Endothelial cell (in vitro differentiated cells): ENCODE measurements around the gene MAN1A2. TPM values are rescaled to one million over a fixed set of nuclear protein-coding genes. Genes with fewer than 3 reads are reported as not detected.
"Not testable (repeated sequence)": the region's sequence is repeated elsewhere in the genome, so short reads cannot be mapped to it uniquely, and the experiment has no call there.

ENCODE experiments used
- DNase-seq: peaks from one replicate; pipeline ENCODE4 v3.0.0; 2021; ENCODE audit warnings: low spot score
- H3K27ac Mint-ChIP-seq: one replicate; pipeline ENCODE4 v1.8.0; 2021; ENCODE audit warnings: mixed read lengths, inconsistent platforms; ENCODE audit not compliant: unreplicated experiment
- H3K27me3 Mint-ChIP-seq: one replicate; pipeline ENCODE4 v1.8.0; 2021; ENCODE audit warnings: mild to moderate bottlenecking, moderate library complexity, mixed read lengths, inconsistent platforms; ENCODE audit not compliant: unreplicated experiment
- H3K36me3 Mint-ChIP-seq: one replicate; pipeline ENCODE4 v1.8.0; 2021; ENCODE audit warnings: mild to moderate bottlenecking, low read depth, mixed read lengths, inconsistent platforms; ENCODE audit not compliant: unreplicated experiment
- H3K4me1 Mint-ChIP-seq: one replicate; pipeline ENCODE4 v1.8.0; 2021; ENCODE audit warnings: mild to moderate bottlenecking, mixed read lengths, inconsistent platforms; ENCODE audit not compliant: unreplicated experiment
- H3K4me3 Mint-ChIP-seq: one replicate; pipeline ENCODE4 v1.8.0; 2021; ENCODE audit warnings: mild to moderate bottlenecking, mixed read lengths, inconsistent platforms; ENCODE audit not compliant: unreplicated experiment
- H3K9me3 Mint-ChIP-seq: one replicate; pipeline ENCODE4 v1.8.0; 2021; ENCODE audit warnings: mixed read lengths, inconsistent platforms; ENCODE audit not compliant: unreplicated experiment
- total RNA-seq: library from RNA; stranded (reverse); fragmentation: NEBNext Ultra II Directional; extraction: Animal tissue kit (Norgen Biotek cat#: 25700); gene quantifications from one replicate; pipeline ENCODE4 v1.2.1, GENCODE V29; 2021; ENCODE audit not compliant: unreplicated experiment
- TF ChIP-seq, protein P1 (sequence below): fragments of 200-600 bp; sonication (generic); IDR thresholded peaks from one replicate; pipeline ENCODE4 v1.5.0; 2021; ENCODE audit warnings: antibody characterized with exemption; ENCODE audit not compliant: unreplicated experiment

The MAN1A2 gene
- total RNA-seq, 1 donor from 2014 or later = 36.4 TPM

DNA sequence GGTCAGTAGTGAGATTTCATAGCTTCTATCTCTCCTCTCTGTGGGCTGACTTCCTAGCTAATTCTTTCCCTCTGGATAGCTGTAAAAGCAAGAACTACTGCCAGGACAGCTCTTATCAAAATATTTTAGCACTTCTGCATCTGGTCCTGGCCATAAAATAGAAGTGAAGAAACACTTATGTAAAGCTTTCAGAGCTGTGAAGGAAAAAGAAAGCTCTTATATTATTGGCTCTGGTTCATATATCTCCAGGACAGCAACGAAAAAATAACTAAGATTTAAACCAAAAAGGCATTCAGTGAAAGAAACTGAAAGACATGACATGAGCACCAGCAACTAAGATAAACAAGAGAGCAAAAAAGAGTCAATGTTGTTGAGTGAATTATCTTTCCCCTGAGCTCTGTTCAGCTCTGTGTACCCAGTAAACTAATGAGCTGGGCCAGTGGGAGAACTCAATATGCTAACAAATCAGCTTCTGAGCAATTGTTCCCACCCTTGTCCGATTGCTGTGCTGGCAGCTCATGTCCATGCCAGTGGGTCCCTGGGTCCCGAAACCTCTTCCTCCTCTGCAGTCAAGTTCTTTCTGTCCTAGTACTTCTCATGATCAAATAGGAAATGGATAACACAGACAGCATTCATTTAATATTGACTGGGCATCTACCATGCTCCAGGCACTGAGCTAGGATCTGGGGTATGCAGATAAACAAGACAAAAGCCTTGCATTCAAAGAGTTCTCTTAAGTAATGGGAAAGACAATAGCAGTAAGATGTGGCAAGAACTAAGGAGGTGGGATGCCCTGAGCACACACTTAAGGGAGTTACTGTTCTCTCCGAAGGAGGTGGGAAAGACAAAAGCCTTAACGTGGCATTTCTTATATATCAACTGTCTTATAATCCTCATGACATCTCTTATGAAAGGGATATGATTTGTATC, 45.3 kb upstream of the MAN1A2 start:
- TF ChIP-seq, protein P1, sequence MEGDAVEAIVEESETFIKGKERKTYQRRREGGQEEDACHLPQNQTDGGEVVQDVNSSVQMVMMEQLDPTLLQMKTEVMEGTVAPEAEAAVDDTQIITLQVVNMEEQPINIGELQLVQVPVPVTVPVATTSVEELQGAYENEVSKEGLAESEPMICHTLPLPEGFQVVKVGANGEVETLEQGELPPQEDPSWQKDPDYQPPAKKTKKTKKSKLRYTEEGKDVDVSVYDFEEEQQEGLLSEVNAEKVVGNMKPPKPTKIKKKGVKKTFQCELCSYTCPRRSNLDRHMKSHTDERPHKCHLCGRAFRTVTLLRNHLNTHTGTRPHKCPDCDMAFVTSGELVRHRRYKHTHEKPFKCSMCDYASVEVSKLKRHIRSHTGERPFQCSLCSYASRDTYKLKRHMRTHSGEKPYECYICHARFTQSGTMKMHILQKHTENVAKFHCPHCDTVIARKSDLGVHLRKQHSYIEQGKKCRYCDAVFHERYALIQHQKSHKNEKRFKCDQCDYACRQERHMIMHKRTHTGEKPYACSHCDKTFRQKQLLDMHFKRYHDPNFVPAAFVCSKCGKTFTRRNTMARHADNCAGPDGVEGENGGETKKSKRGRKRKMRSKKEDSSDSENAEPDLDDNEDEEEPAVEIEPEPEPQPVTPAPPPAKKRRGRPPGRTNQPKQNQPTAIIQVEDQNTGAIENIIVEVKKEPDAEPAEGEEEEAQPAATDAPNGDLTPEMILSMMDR = no peak
- H3K27me3 Mint-ChIP-seq = no peaks in the 10 kb centered on the region
- DNase-seq = no peak
- no peak overlapping the region for H3K4me3 Mint-ChIP-seq
- H3K27ac Mint-ChIP-seq = no peak overlapping the region
- no peaks in the 10 kb centered on the region for H3K9me3 Mint-ChIP-seq
- no peaks in the 10 kb centered on the region for H3K4me1 Mint-ChIP-seq
- H3K36me3 Mint-ChIP-seq = no peaks in the 10 kb centered on the region

DNA sequence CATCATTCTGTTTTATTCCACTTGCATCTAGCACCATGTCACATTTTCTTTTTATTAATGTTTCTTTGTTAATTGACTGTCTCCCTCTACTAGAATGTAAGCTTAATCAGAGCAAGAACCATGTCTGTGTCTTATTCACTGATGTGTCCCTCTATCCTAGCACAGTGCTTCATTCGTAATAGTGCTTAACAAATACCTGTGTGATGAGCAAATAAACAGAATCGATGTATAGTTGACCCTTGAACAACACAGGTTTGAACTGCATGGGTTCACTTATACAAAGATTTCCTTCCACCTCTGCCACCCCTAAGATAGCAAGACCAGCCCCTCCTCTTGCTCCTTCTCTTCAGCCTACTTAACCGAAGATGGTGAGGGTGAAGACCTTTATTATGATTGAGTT, 42.9 kb upstream of the MAN1A2 start:
- Mint-ChIP-seq H3K27me3 (no peaks in the 10 kb centered on the region), H3K4me3 (no peak overlapping the region), H3K4me1 (no peaks in the 10 kb centered on the region), H3K36me3 (no peaks in the 10 kb centered on the region), H3K27ac (no peak overlapping the region), H3K9me3 (no peaks in the 10 kb centered on the region)
- TF ChIP-seq, protein P1 = no peak
- no peak for DNase-seq

DNA sequence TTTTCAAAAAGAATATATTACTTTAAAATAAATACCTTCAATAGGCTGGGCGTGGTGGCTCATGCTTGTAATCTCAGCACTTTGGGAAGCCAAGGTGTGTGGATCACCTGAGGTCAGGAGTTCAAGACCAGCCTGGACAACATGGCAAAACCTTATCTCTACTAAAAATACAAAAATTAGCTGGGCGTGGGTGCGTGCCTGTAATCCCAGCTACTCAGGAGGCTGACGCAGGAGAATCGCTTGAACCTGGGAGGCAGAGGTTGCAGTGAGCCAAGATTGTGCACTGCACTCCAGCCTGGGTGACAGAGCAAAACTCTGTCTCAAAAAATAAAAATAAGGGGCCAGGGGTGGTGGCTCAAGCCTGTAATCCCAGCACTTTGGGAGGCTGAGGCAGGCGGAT, 41.2 kb upstream of the MAN1A2 start:
- H3K4me1 Mint-ChIP-seq, H3K4me3 Mint-ChIP-seq: not testable (repeated sequence)

DNA sequence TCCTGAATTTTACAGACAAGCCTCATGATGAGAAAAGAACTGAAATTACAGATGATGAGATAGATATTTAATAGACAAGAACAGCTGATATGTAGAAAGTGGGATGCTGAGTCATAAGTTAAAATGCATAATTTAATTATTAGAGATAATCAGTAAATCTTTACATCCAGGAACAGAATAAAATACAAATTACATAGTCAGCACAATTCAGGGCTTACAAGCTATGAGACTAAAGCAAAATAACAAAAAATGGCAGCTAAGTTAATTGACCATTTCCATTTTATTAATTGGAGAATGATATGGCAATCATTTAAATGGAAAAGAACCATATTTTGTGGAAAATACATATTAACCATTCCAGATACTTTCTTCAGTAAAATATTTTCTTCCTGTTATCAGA, 40.2 kb upstream of the MAN1A2 start:
- no peak overlapping the region for H3K4me3 Mint-ChIP-seq
- no peaks in the 10 kb centered on the region for H3K4me1 Mint-ChIP-seq
- no peaks in the 10 kb centered on the region for H3K36me3 Mint-ChIP-seq
- TF ChIP-seq, protein P1 = no peak
- no peaks in the 10 kb centered on the region for H3K27me3 Mint-ChIP-seq
- H3K9me3 Mint-ChIP-seq = no peaks in the 10 kb centered on the region
- H3K27ac Mint-ChIP-seq = no peak overlapping the region
- DNase-seq = no peak

More for the DNA sequence above, 41.2 kb upstream of the MAN1A2 start:
- not testable (repeated sequence) for H3K27me3 Mint-ChIP-seq, H3K9me3 Mint-ChIP-seq, DNase-seq, H3K27ac Mint-ChIP-seq, H3K36me3 Mint-ChIP-seq

DNA sequence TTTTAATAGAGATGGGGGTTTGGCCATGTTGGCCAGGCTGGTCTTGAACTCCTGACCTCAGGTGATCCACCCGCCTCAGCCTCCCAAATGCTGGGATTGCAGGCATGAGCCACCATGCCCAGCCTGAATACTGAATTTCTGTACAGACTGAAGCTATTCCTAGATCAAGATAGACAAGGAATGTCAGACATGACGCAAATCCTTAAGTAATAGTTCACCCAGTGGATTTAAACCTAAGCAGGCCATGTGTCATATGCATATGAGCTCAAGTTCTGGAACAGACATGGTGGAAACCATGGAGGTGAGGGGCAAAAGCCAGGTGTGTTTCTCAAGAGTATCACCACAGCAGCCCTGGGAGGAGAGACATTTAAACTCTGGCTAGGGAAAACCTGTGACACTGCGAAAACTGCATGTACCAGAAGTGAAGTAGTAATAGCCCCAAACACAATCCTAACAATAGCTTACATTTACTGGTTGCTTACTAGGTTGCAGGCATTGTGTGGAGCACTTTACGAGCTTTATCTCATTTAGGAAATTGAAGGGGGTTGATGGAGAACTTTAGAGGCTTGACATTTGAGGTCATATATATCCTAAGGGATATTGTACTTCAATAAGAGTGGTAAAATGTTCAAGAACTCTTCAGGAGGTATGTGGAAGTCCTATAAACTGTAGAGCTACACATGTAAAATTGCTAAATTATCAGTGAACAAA, 31.7 kb upstream of the MAN1A2 start:
- Mint-ChIP-seq H3K27me3 (no peaks in the 10 kb centered on the region), H3K27ac (no peak overlapping the region), H3K4me1 (no peaks in the 10 kb centered on the region), H3K4me3 (no peak overlapping the region), H3K9me3 (no peaks in the 10 kb centered on the region), H3K36me3 (no peaks in the 10 kb centered on the region)
- TF ChIP-seq, protein P1 = no peak
- DNase-seq = no peak
